GM12878 (cell line): ENCODE measurements around the gene COL4A2. TPM values are rescaled to one million over a fixed set of nuclear protein-coding genes. Genes with fewer than 3 reads are reported as not detected.

ENCODE experiments used
- ATAC-seq: fragments of 200-7000 bp; cut with Tn5 transposase; 3 replicates; pipeline ENCODE4 v1.9.1; 2020; ENCODE audit warnings: mild to moderate bottlenecking, moderate library complexity
- BruUV-seq: library from RNA; stranded (reverse); fragments of 400-500 nt; replicated peaks from 2 replicates; lab custom pipeline; 2021; lab: Mats Ljungman, UMichigan
- CTCF ChIA-PET: fragments of 300-600 bp; sonication (Branson Sonifier 250); formaldehyde crosslinking; extraction: SDS; loops from one replicate; lab custom pipeline; 2021; ENCODE audit warnings: inconsistent platforms; lab: Yijun Ruan, JAX
- POLR2A ChIA-PET: fragments of 350-600 bp; formaldehyde crosslinking; extraction: SDS; loops from one replicate; lab custom pipeline; 2021; ENCODE audit warnings: inconsistent platforms; lab: Charles Lee
- RAD21 ChIA-PET: fragments of 300-600 bp; sonication (Branson Sonifier 250); formaldehyde crosslinking; loops from one replicate; lab custom pipeline; 2023; ENCODE audit warnings: antibody characterized with exemption; ENCODE audit not compliant: unreplicated experiment; lab: Charles Lee
- SMC1A ChIA-PET: fragments of 300-600 bp; sonication (Branson Sonifier 250); formaldehyde crosslinking; loops from one replicate; lab custom pipeline; 2023; ENCODE audit not compliant: unreplicated experiment, uncharacterized antibody; lab: Charles Lee
- DNase-seq: peaks from one replicate; pipeline ENCODE4 v3.0.0-alpha.2; 2011; ENCODE audit warnings: low read depth, low spot score
- FAIRE-seq: peaks from 3 replicates; lab custom pipeline; 2011; peaks lifted over from hg19 to GRCh38; lab: Jason Lieb, UNC
- H2AFZ ChIP-seq: 2 replicates; pipeline ENCODE4 v1.6.0; 2011; ENCODE audit warnings: low read depth, low read length, control low read depth; ENCODE audit not compliant: control insufficient read depth
- H3K27ac ChIP-seq: 2 replicates; pipeline ENCODE4 v1.5.1; 2011; ENCODE audit warnings: control low read depth; ENCODE audit not compliant: control insufficient read depth, insufficient read depth
- H3K27me3 ChIP-seq, 2 experiments: replicated peaks in 1 of 2; 2 replicates each; pipeline versions ENCODE4 v1.6.0 to v1.6.1; 2011; ENCODE audit warnings: low read length in 1 of 2; ENCODE audit not compliant: control insufficient read depth in 2 of 2, insufficient read depth in 2 of 2
- H3K36me3 ChIP-seq, 2 experiments: 2 replicates each; pipeline ENCODE4 v1.5.1; 2011; ENCODE audit warnings: low read length in 1 of 2; ENCODE audit not compliant: control insufficient read depth in 2 of 2, insufficient read depth in 2 of 2
- H3K4me1 ChIP-seq: 2 replicates; pipeline ENCODE4 v1.6.1; 2011; ENCODE audit warnings: mild to moderate bottlenecking, low read length, moderate library complexity, mixed read lengths; ENCODE audit not compliant: control insufficient read depth, insufficient read depth
- H3K4me2 ChIP-seq: 2 replicates; pipeline ENCODE4 v1.6.0; 2011; ENCODE audit warnings: control low read depth; ENCODE audit not compliant: control insufficient read depth, insufficient read depth
- H3K4me3 ChIP-seq: fragments of 200-600 bp; sonication (generic); 2 replicates; pipeline ENCODE4 v1.5.1; 2016
- H3K79me2 ChIP-seq: 2 replicates; pipeline ENCODE4 v1.6.0; 2011; ENCODE audit warnings: low read length; ENCODE audit not compliant: control insufficient read depth, insufficient read depth
- H3K9ac ChIP-seq: 2 replicates; pipeline ENCODE4 v1.8.0; 2011; ENCODE audit warnings: low read length, control low read depth, mixed read lengths; ENCODE audit not compliant: control insufficient read depth, insufficient read depth
- H3K9me3 ChIP-seq: replicated peaks from 3 replicates; pipeline ENCODE4 v1.5.1; 2011; ENCODE audit warnings: mild to moderate bottlenecking, low read length; ENCODE audit not compliant: control insufficient read depth, insufficient read depth
- H4K20me1 ChIP-seq: 2 replicates; pipeline ENCODE4 v1.6.0; 2011; ENCODE audit not compliant: control insufficient read depth, insufficient read depth
- ATF7 ChIP-seq: fragments of 450-650 bp; IDR thresholded peaks from 2 replicates; pipeline ENCODE4 v1.6.1; 2016; ENCODE audit warnings: low read depth, mild to moderate bottlenecking
- CHD1 ChIP-seq: IDR thresholded peaks from 2 replicates; pipeline ENCODE4 v1.6.1; 2012; ENCODE audit warnings: low read depth, low read length, improper control_type of control experiment
- ELK1 ChIP-seq: IDR thresholded peaks from 2 replicates; pipeline ENCODE4 v1.6.1; 2012; ENCODE audit warnings: low read depth, low read length, improper control_type of control experiment
- HDGF ChIP-seq: fragments of 450-650 bp; IDR thresholded peaks from 2 replicates; pipeline ENCODE4 v1.6.1; 2016; ENCODE audit warnings: antibody characterized with exemption
- MEF2B ChIP-seq: fragments of 450-650 bp; IDR thresholded peaks from 2 replicates; pipeline ENCODE4 v1.6.1; 2018; ENCODE audit warnings: mild to moderate bottlenecking, moderate library complexity; ENCODE audit not compliant: partially characterized antibody, poor library complexity, severe bottlenecking
- MTA2 ChIP-seq: fragments of 450-650 bp; IDR thresholded peaks from 2 replicates; pipeline ENCODE4 v1.6.1; 2016; ENCODE audit warnings: low read depth, mild to moderate bottlenecking, moderate library complexity
- POLR2A ChIP-seq: IDR thresholded peaks from 2 replicates; pipeline ENCODE4 v1.6.1; 2011; ENCODE audit warnings: low read depth, mild to moderate bottlenecking, low read length
- POLR2AphosphoS5 ChIP-seq: IDR thresholded peaks from 2 replicates; pipeline ENCODE4 v1.6.1; 2011; ENCODE audit warnings: mild to moderate bottlenecking, low read length, inconsistent platforms
- POU2F2 ChIP-seq: IDR thresholded peaks from 3 replicates; pipeline ENCODE4 v1.6.1; 2011; ENCODE audit warnings: low read depth, mild to moderate bottlenecking, low read length, borderline replicate concordance
- PRDM15 ChIP-seq: fragments of 450-650 bp; formaldehyde crosslinking; IDR thresholded peaks from 2 replicates; pipeline ENCODE4 v1.4.0; 2020; ENCODE audit warnings: mild to moderate bottlenecking, moderate library complexity
- SREBF1 ChIP-seq: IDR thresholded peaks from 2 replicates; pipeline ENCODE4 v1.6.1; 2012; ENCODE audit warnings: mild to moderate bottlenecking, low read length
- ZNF217 ChIP-seq: fragments of 450-650 bp; IDR thresholded peaks from 2 replicates; pipeline ENCODE4 v1.6.1; 2017; ENCODE audit warnings: antibody characterized with exemption, mild to moderate bottlenecking
- WGBS: methylation state at CpG from one replicate; pipeline ENCODE4 v1.1.6; 2016; ENCODE audit warnings: low lambda C conversion rate; ENCODE audit not compliant: insufficient replicate concordance, insufficient coverage; ENCODE audit errors: missing lambda C conversion rate; 5-methylcytosine and 5-hydroxymethylcytosine counted together
- in situ Hi-C: fragments of 300-500 bp; cut with MboI; formaldehyde crosslinking; loops from 9 replicates; pipeline ENCODE4 v1.14.3; 2018; ENCODE audit warnings: mixed read lengths
- intact Hi-C: fragments of 100-400 bp; cut with micrococcal nuclease; formaldehyde crosslinking; loops from one replicate; pipeline ENCODE4 v1.14.2; 2022; ENCODE audit not compliant: unreplicated experiment
- polyA plus RNA-seq, 11 experiments: library from polyadenylated mRNA; depleted of rRNA in 4 of 11; unstranded in 6 of 11; stranded (reverse) in 5 of 11; fragments of >200 nt; fragmentation: Nextera tagmentation in 4 of 11; fragmentation: Illumina TruSeq in 1 of 11; extraction: Ambion mirVana in 4 of 11; extraction: Trizol in 1 of 11; gene quantifications; 1 replicate in 1 of 11; 2 replicates in 10 of 11; pipeline versions ENCODE4 v1.2.1 to v1.2.3, GENCODE V29; 2011 to 2016; ENCODE audit warnings: inconsistent platforms in 2 of 11, missing spikeins in 2 of 11, low read depth in 1 of 11
- total RNA-seq, 4 experiments: library from RNA; depleted of rRNA in 3 of 4; stranded (reverse); fragments of >200 nt in 3 of 4; fragmentation: Illumina TruSeq in 1 of 4; extraction: Trizol in 1 of 4; gene quantifications; 2 replicates each; pipeline versions ENCODE4 v1.2.1 to v1.2.3, GENCODE V29; 2013 to 2021

The COL4A2 gene
- total and polyA plus RNA-seq, 10 of the 15 experiments (the other 5 are each of a cell fraction or from before 2014, with no cell fraction given) = 0.16 to 1.6 (median 0.62) TPM; not detected in 3

- TF ChIP-seq ELK1 (no peak), POLR2AphosphoS5 (no peak), POLR2A (no peak), MEF2B (no peak), ATF7 (no peak)
- TF ChIP-seq, all 136 proteins: peak for 0
These were observed 128.2 kb downstream of the COL4A2 start (continued) for GRCh38 chr13:110435331-110435730.

GRCh38 chr13:110436276-110436675 is 129.2 kb downstream of the COL4A2 start:
- RAD21 ChIA-PET = no interaction called here

More at GRCh38 chr13:110436276-110436675, 129.2 kb downstream of the COL4A2 start:
- no peak for DNase-seq
- no peak overlapping the region for H3K9ac ChIP-seq
- no TSS peak for BruUV-seq
- CTCF ChIA-PET = no interaction called here
- no peaks in the 10 kb centered on the region for H4K20me1 ChIP-seq
- peaks cover 0 to 3% of the 10 kb centered on the region in 2 experiments; a peak in 1 of 4 replicates for H3K27me3 ChIP-seq
- no peak overlapping the region for H3K27ac ChIP-seq
- FAIRE-seq = no peak
- no peaks in the 10 kb centered on the region for H3K36me3 ChIP-seq
- TF ChIP-seq PRDM15 = no peak
- no peak for TF ChIP-seq ZNF217
- no peak for TF ChIP-seq SREBF1
- TF ChIP-seq CHD1 = no peak
- TF ChIP-seq MTA2 = no peak
- TF ChIP-seq POU2F2 = no peak
- no peak for TF ChIP-seq HDGF
- ATAC-seq = no peak
- H3K9me3 ChIP-seq = no peaks in the 10 kb centered on the region
- H2AFZ ChIP-seq = no peak overlapping the region
- 40% methylated on average over 9 of the region's 9 CpGs for WGBS
- in situ Hi-C loops (no loop called here), intact Hi-C loops (no loop called here)
- no peak overlapping the region for H3K4me3 ChIP-seq
- no peaks in the 10 kb centered on the region for H3K79me2 ChIP-seq
- SMC1A ChIA-PET = no interaction called here
- H3K4me2 ChIP-seq = no peak overlapping the region
- no peaks in the 10 kb centered on the region for H3K4me1 ChIP-seq
- POLR2A ChIA-PET = no interaction called here
